ENCODE results near the gene CHD5.

- no peak for TF ChIP-seq POLR2A (IDR thresholded peaks at IDR 0.05)
- TF ChIP-seq CTCF (IDR thresholded peaks at IDR 0.05): no peak
Measured at GRCh38 chr1:6056572-6056948, 123.6 kb downstream of the CHD5 start.

Measured in adrenal gland (tissue), 5 donors.